Right lobe of liver (tissue), 6 donors: Measurements from ENCODE around the gene SOBP. TPM values are rescaled to one million over a fixed set of nuclear protein-coding genes. Genes with fewer than 3 reads are reported as not detected.
A peak's percentile ranks its signal among the peaks of the same experiment; 100 is the strongest.

ENCODE experiments used
- ATAC-seq, 4 donors: fragments of 200-7000 bp; cut with Tn5 transposase; one replicate each; pipeline ENCODE4 v1.9.1; 2020; ENCODE audit warnings: mild to moderate bottlenecking in 4 of 4, moderate library complexity in 4 of 4
- DNase-seq, 3 donors: peaks; one replicate each; pipeline ENCODE4 v3.0.0-alpha.2; 2020
- H3K27ac ChIP-seq, 3 donors: fragments of 200-600 bp; one replicate each; pipeline ENCODE4 v1.8.0; 2022
- H3K27me3 ChIP-seq, 2 donors: fragments of 200-600 bp; one replicate each; pipeline ENCODE4 v1.8.0; 2022
- H3K36me3 ChIP-seq, 4 donors: fragments of 200-600 bp; sonication (generic) in 1 of 4; one replicate each; pipeline versions ENCODE4 v1.5.1 to v1.8.0; 2017 to 2022; ENCODE audit warnings: control low read depth in 1 of 4
- H3K4me1 ChIP-seq, 4 donors: fragments of 200-600 bp; sonication (generic) in 1 of 4; one replicate each; pipeline versions ENCODE4 v1.5.1 to v1.8.0; 2017 to 2022; ENCODE audit warnings: control low read depth in 1 of 4
- H3K4me3 ChIP-seq, 3 donors: fragments of 200-600 bp; one replicate each; pipeline ENCODE4 v1.8.0; 2022
- H3K9me3 ChIP-seq, 4 donors: fragments of 200-600 bp; sonication (generic) in 1 of 4; one replicate each; pipeline versions ENCODE4 v1.5.1 to v1.8.0; 2017 to 2022; ENCODE audit warnings: control low read depth in 1 of 4
- POLR2A ChIP-seq: fragments of 450-650 bp; IDR thresholded peaks from one replicate; pipeline ENCODE4 v1.6.1; 2017; ENCODE audit warnings: antibody characterized with exemption, mild to moderate bottlenecking
- WGBS: methylation state at CpG from one replicate; pipeline ENCODE4 v1.1.6; 2018; ENCODE audit warnings: low coverage, low lambda C conversion rate; ENCODE audit not compliant: insufficient coverage; ENCODE audit errors: missing lambda C conversion rate; 5-methylcytosine and 5-hydroxymethylcytosine counted together
- intact Hi-C, 2 donors: fragments of 100-400 bp; cut with DNase I; formaldehyde crosslinking; loops; one replicate each; pipeline versions ENCODE4 v1.11.2 to v1.14.1; 2022
- total RNA-seq, 6 experiments: library from RNA; depleted of rRNA in 2 of 6; stranded (reverse); fragments of >200 nt in 2 of 6; fragmentation: NEBNext Ultra II Directional in 3 of 6; extraction: Animal tissue kit (Norgen Biotek cat#: 25700) in 3 of 6; gene quantifications; one replicate each; pipeline versions ENCODE4 v1.1.0 to v1.2.4, GENCODE V29; 2016 to 2023
- TF ChIP-seq, protein P1 (sequence below), 4 donors: fragments of 200-600 bp in 3 of 4; fragments of 450-650 bp in 1 of 4; IDR thresholded peaks; one replicate each; pipeline versions ENCODE4 v1.5.1 to v1.8.0; 2016 to 2022; ENCODE audit warnings: antibody characterized with exemption in 4 of 4, mild to moderate bottlenecking in 2 of 4
- donor health status: DM: no; HTN: yes; CAD: no.
- donor health status: DM: no; HTN: no; CAD: no.
- donor health status: DM: no; HTN: no; CAD: no.
- donor health status: DM: no; HTN: yes; CAD: no.
- donor health status: DM: no; HTN: yes; CAD: no.

The SOBP gene
- total RNA-seq, 6 experiments from 2014 or later, result 1.3 to 3.5 (median 1.6) TPM

DNA sequence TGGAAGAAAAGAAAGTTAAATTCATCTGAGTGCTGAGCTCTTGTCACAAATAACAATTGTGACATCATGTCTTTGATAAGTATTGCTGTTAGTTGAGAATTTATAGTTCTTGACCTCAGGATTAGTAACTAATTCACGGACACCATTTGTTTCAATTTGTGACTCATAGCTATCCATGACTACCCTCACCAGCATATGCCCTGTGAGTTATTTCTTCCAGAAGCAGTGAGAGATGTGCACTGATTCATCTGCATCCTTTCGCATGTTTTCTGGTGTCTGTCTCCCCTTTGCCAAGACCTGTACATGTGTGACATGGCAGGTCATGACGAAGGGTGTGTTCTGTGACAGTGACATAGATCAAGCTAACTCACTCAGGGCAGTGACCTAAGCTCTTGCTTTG is 86.9 kb downstream of the SOBP start:
- H3K27me3 ChIP-seq, result no peaks in the 10 kb centered on the region
- no peak for DNase-seq
- intact Hi-C loops, result no loop called here
- no peaks in the 10 kb centered on the region for H3K9me3 ChIP-seq
- H3K4me1 ChIP-seq, result no peaks in the 10 kb centered on the region
- ATAC-seq, result no peak
- 89% methylated on average over 2 of the region's 3 CpGs for WGBS
- no peaks in the 10 kb centered on the region for H3K36me3 ChIP-seq
- no peak overlapping the region for H3K4me3 ChIP-seq
- no peak for TF ChIP-seq POLR2A
- no peak overlapping the region for H3K27ac ChIP-seq

DNA sequence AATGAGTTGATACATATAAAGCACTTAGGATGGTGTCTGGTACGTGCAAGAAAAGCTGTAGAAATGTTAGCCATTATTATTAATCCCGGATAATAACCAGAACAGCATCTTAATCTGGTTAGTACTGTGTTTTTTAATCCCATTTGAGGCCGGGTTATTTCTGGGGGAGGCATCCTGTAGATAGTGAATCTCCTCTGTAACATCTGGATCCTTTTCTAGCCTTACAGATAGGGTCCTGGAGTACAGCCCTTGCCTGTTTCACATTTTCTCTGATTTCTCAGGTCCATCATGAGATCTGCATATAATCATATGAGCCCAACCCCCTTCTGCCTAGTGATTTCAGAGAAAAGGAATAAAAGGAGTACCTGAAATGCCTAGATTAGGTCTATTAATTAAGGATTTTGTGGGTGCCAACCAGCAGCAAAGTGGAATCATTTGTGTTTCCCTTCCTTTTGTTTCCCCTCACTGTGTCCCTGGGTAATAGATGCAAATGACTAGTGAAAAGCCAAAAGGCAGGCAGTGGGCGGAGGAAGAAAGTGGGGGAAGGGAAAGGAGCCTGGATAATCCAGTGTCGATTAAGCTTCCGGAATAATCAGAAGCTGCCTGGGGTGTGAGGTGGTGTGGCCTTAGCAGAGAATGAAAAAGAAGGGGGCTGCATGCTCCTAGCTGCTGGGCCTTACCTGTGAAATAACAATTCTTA is 88.9 kb downstream of the SOBP start:
- H3K9me3 ChIP-seq, result no peaks in the 10 kb centered on the region
- H3K36me3 ChIP-seq, result no peaks in the 10 kb centered on the region
- ATAC-seq (no peak), DNase-seq (no peak)
- 89% methylated on average over 6 of the region's 6 CpGs for WGBS
- no peak overlapping the region for H3K4me3 ChIP-seq
- no peak for TF ChIP-seq POLR2A
- TF ChIP-seq, protein P1, sequence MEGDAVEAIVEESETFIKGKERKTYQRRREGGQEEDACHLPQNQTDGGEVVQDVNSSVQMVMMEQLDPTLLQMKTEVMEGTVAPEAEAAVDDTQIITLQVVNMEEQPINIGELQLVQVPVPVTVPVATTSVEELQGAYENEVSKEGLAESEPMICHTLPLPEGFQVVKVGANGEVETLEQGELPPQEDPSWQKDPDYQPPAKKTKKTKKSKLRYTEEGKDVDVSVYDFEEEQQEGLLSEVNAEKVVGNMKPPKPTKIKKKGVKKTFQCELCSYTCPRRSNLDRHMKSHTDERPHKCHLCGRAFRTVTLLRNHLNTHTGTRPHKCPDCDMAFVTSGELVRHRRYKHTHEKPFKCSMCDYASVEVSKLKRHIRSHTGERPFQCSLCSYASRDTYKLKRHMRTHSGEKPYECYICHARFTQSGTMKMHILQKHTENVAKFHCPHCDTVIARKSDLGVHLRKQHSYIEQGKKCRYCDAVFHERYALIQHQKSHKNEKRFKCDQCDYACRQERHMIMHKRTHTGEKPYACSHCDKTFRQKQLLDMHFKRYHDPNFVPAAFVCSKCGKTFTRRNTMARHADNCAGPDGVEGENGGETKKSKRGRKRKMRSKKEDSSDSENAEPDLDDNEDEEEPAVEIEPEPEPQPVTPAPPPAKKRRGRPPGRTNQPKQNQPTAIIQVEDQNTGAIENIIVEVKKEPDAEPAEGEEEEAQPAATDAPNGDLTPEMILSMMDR (IDR thresholded peaks at IDR 0.05), result no peak
- H3K27me3 ChIP-seq, result no peaks in the 10 kb centered on the region
- H3K27ac ChIP-seq, result no peak overlapping the region
- no peaks in the 10 kb centered on the region for H3K4me1 ChIP-seq
- intact Hi-C loops, result no loop called here

DNA sequence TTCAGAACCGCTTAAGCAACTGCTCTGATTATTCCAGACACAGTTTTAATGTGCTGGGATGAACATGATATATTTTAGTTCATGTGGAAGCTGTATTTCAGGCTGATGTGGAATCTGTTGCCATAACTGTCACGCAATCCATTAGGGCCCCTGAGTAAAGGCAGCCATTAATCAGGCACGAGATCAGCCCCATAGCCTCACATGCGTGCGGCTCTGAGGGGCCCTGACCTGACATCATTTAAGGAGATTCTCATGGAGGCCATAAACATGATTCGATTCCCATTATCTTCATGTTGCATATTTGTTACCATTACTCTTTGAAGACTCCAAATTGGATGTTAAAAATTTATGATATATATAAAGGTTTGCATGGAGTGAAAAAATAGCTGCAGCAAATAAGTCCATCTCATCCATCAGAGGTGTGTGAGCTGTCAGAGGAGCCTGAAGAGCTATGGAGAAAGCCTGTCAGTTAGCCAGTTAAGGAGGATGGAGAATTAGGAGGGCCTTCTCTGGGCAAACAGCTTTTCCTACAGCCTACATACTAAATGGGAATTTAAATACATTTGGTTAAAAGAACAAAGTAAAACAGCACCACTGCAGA is 89.6 kb downstream of the SOBP start:
- no peak overlapping the region for H3K4me3 ChIP-seq
- H3K4me1 ChIP-seq, result no peaks in the 10 kb centered on the region
- H3K36me3 ChIP-seq, result no peaks in the 10 kb centered on the region
- no peaks in the 10 kb centered on the region for H3K9me3 ChIP-seq
- ATAC-seq, result no peak
- intact Hi-C loops, result no loop called here
- H3K27me3 ChIP-seq, result no peaks in the 10 kb centered on the region
- no peak overlapping the region for H3K27ac ChIP-seq
- no peak for DNase-seq
- TF ChIP-seq POLR2A, result no peak
- TF ChIP-seq, protein P1 (IDR thresholded peaks at IDR 0.05), result no peak
- WGBS, result 96% methylated on average over 6 of the region's 6 CpGs

DNA sequence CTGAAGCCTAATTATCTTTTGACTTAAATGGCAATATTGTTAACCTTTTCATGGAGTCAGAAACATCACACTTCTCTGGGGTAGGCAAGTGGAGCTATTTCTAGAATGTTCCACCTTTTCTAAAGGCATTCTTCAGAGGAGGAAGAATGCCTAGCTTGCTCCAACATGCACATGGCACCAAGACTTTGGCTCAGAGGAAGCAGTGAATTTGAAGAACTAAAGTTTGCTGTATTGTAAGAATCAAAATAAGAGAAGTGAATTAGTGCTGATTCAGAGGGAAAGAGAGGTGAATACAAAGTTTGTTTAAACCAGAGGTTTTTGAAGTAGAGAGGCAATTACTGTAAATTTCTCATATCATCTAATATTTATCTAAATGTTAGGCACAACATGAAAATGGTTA is 92.2 kb downstream of the SOBP start:
- TF ChIP-seq POLR2A, result no peak
- Histone ChIP-seq H3K27me3 (no peaks in the 10 kb centered on the region), H3K4me1 (no peaks in the 10 kb centered on the region), H3K27ac (no peak overlapping the region), H3K9me3 (no peaks in the 10 kb centered on the region), H3K4me3 (no peak overlapping the region), H3K36me3 (no peaks in the 10 kb centered on the region)
- DNase-seq (no peak), ATAC-seq (peak in 2 of 4 donors; percentile 25 to 42)
- intact Hi-C loops, result no loop called here

DNA sequence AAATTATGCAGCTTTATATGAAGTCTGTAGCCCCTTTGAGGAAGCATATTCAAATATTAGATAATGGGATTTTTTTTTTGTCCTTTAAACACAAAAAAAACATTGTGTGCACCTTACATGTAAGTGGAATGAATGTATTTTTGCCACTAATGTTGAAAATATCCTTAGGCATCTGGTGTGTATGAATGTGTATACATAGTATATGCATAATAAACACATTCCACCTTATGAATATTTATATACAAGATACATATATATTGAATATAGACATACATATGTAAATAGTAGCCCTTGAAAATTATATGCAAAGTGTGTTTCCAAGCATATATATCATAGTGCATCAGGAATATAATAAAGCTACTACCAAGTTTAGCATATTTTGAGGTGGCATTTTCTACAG is 94.8 kb downstream of the SOBP start:
- intact Hi-C loops, result no loop called here
- Histone ChIP-seq H3K4me3 (no peak overlapping the region), H3K36me3 (no peaks in the 10 kb centered on the region), H3K27ac (no peak overlapping the region), H3K4me1 (peaks cover 0 to 18% (median 0%) of the 10 kb centered on the region in 4 donors), H3K9me3 (no peaks in the 10 kb centered on the region), H3K27me3 (no peaks in the 10 kb centered on the region)
- no peak for DNase-seq
- ATAC-seq, result no peak
- TF ChIP-seq POLR2A, result no peak
- TF ChIP-seq, protein P1 (IDR thresholded peaks at IDR 0.05), result no peak
